ENCODE results near the gene ANKRD66.

Gene ANKRD66

DNA sequence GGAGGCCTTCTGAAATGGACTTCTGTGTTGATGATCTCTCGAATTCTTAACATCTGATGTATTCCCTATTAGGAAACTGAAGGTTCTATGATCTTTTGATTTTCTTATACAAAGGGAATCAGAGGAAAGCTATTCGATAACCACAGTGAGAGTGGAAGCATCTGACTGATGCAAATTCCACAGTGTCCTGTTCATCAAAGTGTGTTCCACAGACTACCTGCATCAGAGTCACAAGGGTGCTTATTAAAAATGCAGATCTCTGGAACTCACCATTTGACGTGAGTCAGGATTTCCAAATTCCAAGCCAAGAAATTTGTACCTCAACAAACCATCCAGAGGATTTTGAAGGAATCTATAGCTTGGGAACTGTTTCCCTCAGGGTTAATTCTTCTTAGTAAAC is 42.1 kb downstream of the ANKRD66 start:
- H3K9me3 ChIP-seq (ENCODE audit: severe bottlenecking), result no peaks in the 10 kb centered on the region
- DNase-seq (ENCODE audit: low spot score) (no peak), ATAC-seq (ENCODE audit: low read depth) (no peak)
- H3K4me3 ChIP-seq (ENCODE audit: severe bottlenecking), result no peak overlapping the region
- TF ChIP-seq, protein P1, sequence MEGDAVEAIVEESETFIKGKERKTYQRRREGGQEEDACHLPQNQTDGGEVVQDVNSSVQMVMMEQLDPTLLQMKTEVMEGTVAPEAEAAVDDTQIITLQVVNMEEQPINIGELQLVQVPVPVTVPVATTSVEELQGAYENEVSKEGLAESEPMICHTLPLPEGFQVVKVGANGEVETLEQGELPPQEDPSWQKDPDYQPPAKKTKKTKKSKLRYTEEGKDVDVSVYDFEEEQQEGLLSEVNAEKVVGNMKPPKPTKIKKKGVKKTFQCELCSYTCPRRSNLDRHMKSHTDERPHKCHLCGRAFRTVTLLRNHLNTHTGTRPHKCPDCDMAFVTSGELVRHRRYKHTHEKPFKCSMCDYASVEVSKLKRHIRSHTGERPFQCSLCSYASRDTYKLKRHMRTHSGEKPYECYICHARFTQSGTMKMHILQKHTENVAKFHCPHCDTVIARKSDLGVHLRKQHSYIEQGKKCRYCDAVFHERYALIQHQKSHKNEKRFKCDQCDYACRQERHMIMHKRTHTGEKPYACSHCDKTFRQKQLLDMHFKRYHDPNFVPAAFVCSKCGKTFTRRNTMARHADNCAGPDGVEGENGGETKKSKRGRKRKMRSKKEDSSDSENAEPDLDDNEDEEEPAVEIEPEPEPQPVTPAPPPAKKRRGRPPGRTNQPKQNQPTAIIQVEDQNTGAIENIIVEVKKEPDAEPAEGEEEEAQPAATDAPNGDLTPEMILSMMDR (IDR thresholded peaks at IDR 0.05; ENCODE audit: poor library complexity, severe bottlenecking), result no peak
- H3K27me3 ChIP-seq (ENCODE audit: insufficient read depth, poor library complexity, severe bottlenecking), result no peaks in the 10 kb centered on the region
- H3K36me3 ChIP-seq (ENCODE audit: low read depth), result no peaks in the 10 kb centered on the region
- H3K27ac ChIP-seq (ENCODE audit: poor library complexity, severe bottlenecking), result no peak overlapping the region
- no peaks in the 10 kb centered on the region for H3K4me1 ChIP-seq (ENCODE audit: insufficient read depth, poor library complexity, severe bottlenecking)

DNA sequence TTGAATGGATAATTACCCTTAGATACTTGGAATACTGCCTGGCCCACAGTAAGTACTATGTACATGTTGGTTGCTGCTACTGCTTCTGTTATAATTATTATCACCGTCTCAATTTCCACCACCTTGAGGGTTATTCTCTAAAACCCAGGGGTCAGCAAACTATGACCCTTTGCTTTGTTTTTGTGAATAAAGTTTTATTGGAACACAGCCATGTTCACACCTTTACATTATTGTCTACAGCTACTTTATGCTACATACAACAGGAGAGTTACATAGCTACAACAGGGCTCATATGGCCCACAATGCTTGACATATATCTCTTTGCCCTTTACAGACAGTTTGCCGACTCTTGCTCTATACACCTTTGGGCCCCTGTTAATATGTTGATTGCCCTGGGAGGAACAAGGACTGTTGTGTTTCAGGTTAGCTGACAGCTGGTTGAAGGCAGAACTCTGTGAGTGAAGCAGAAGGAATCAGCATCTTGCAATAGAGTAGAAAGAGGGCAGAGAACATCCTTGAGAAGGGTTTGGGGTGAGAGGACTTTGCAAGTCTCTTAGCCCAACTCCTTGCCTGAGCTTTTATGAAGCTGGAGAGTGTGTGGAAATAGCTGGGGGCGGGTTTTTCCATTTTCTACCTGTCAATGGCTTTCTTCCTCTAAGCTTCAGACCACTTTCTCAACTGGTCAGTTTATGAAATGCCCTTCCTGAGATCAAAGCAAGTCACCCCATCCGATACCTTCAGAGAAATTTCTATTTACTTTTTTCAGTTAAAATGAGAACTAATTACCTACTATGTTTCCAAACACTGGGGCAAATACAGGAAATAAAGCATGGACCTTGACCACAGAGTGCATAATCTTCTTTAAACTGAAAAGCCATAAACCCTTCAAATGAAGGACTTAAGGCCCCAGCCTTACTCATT is 43.0 kb downstream of the ANKRD66 start:
- Histone ChIP-seq H3K27ac (ENCODE audit: poor library complexity, severe bottlenecking) (no peak overlapping the region), H3K4me3 (ENCODE audit: severe bottlenecking) (no peak overlapping the region), H3K36me3 (ENCODE audit: low read depth) (no peaks in the 10 kb centered on the region), H3K4me1 (ENCODE audit: insufficient read depth, poor library complexity, severe bottlenecking) (no peaks in the 10 kb centered on the region), H3K9me3 (ENCODE audit: severe bottlenecking) (no peaks in the 10 kb centered on the region), H3K27me3 (ENCODE audit: insufficient read depth, poor library complexity, severe bottlenecking) (no peaks in the 10 kb centered on the region)
- DNase-seq (ENCODE audit: low spot score), result no peak
- TF ChIP-seq, protein P1 (IDR thresholded peaks at IDR 0.05; ENCODE audit: poor library complexity, severe bottlenecking), result no peak
- no peak for ATAC-seq (ENCODE audit: low read depth)

- no peaks in the 10 kb centered on the region for H3K9me3 ChIP-seq (ENCODE audit: severe bottlenecking)
- TF ChIP-seq, protein P1 (IDR thresholded peaks at IDR 0.05; ENCODE audit: poor library complexity, severe bottlenecking), result no peak
- no peaks in the 10 kb centered on the region for H3K4me1 ChIP-seq (ENCODE audit: insufficient read depth, poor library complexity, severe bottlenecking)
- no peaks in the 10 kb centered on the region for H3K36me3 ChIP-seq (ENCODE audit: low read depth)
- DNase-seq (ENCODE audit: low spot score), result no peak
- no peak for ATAC-seq (ENCODE audit: low read depth)
- no peak overlapping the region for H3K27ac ChIP-seq (ENCODE audit: poor library complexity, severe bottlenecking)
- H3K4me3 ChIP-seq (ENCODE audit: severe bottlenecking), result no peak overlapping the region
- no peaks in the 10 kb centered on the region for H3K27me3 ChIP-seq (ENCODE audit: insufficient read depth, poor library complexity, severe bottlenecking)
Observed at GRCh38 chr6:46790355-46790874, 43.7 kb downstream of the ANKRD66 start.

DNA sequence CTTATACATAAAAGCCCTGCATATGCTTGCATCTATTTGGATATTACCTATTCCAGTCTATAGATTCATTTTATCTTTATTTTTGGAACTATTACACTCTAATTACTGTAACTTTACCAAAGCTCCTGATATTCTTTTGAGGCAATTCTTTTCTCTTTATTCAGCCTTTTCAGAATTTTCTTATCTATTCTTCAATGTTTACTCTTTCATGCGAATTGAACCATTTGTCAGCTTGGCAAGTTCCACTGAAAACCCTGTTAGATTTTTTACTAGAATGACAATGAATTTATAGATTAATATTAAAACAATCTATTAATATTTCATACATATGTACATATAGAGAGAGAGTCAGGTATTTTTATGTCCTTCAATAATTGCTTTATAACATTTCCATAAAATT is 45.9 kb downstream of the ANKRD66 start:
- TF ChIP-seq, protein P1 (IDR thresholded peaks at IDR 0.05; ENCODE audit: poor library complexity, severe bottlenecking), result no peak
- Histone ChIP-seq H3K4me1 (ENCODE audit: insufficient read depth, poor library complexity, severe bottlenecking) (peaks cover 7% of the 10 kb centered on the region), H3K27ac (ENCODE audit: poor library complexity, severe bottlenecking) (no peak overlapping the region), H3K4me3 (ENCODE audit: severe bottlenecking) (no peak overlapping the region), H3K36me3 (ENCODE audit: low read depth) (no peaks in the 10 kb centered on the region), H3K27me3 (ENCODE audit: insufficient read depth, poor library complexity, severe bottlenecking) (no peaks in the 10 kb centered on the region), H3K9me3 (ENCODE audit: severe bottlenecking) (no peaks in the 10 kb centered on the region)
- no peak for DNase-seq (ENCODE audit: low spot score)
- no peak for ATAC-seq (ENCODE audit: low read depth)

GRCh38 chr6:46793138-46793537 is 46.4 kb downstream of the ANKRD66 start, which contains the start of gene MEP1A:
Gene MEP1A (plus strand): TSS chr6:46793389. CDS start chr6:46793399, 10 bp downstream.
- no peak for ATAC-seq (ENCODE audit: low read depth)
- Histone ChIP-seq H3K27ac (ENCODE audit: poor library complexity, severe bottlenecking) (no peak within 1 kb of the TSS), H3K4me3 (ENCODE audit: severe bottlenecking) (no peak within 1 kb of the TSS), H3K4me1 (ENCODE audit: insufficient read depth, poor library complexity, severe bottlenecking) (peaks cover 7% of the 10 kb centered on the region), H3K27me3 (ENCODE audit: insufficient read depth, poor library complexity, severe bottlenecking) (no peaks in the 10 kb centered on the region), H3K36me3 (ENCODE audit: low read depth) (no peaks in the 10 kb centered on the region), H3K9me3 (ENCODE audit: severe bottlenecking) (no peaks in the 10 kb centered on the region)
- no peak for DNase-seq (ENCODE audit: low spot score)
- TF ChIP-seq, protein P1 (IDR thresholded peaks at IDR 0.05; ENCODE audit: poor library complexity, severe bottlenecking), result no peak
